ENCODE measurements around the gene SLC15A1.

The SLC15A1 gene

GRCh38 chr13:98775386-98775785, 22.9 kb upstream of the SLC15A1 start:
- no peak overlapping the region for H4K8ac ChIP-seq (ENCODE audit: low read depth, low read length)
- H3K36me3 ChIP-seq (replicated peaks in 1 of 2; ENCODE audit: control insufficient read depth in 2 of 2, insufficient read depth in 2 of 2, low read length in 2 of 2) = no peaks in the 10 kb centered on the region
- no peak overlapping the region for H2BK5ac ChIP-seq (ENCODE audit: low read length)
- H3K79me1 ChIP-seq (ENCODE audit: low read depth, low read length) = no peaks in the 10 kb centered on the region
- no peak overlapping the region for H3K9ac ChIP-seq (ENCODE audit: low read depth, low read length, poor library complexity)
- H2AFZ ChIP-seq (ENCODE audit: low read length) = no peak overlapping the region
- no peak overlapping the region for H3K23ac ChIP-seq (ENCODE audit: low read depth, low read length, poor library complexity)
- H3K14ac ChIP-seq (ENCODE audit: low read length) = peak overlapping the region; percentile 33
- H3K4me1 ChIP-seq (ENCODE audit: control insufficient read depth in 2 of 2, insufficient read depth in 1 of 2, low read depth in 1 of 2, low read length in 2 of 2) = no peaks in the 10 kb centered on the region
- H3K27ac ChIP-seq (replicated peaks; ENCODE audit: low read length) = no peak overlapping the region
- no peak overlapping the region for H3K4me3 ChIP-seq (ENCODE audit: low read length in 2 of 2)
- H3K4me2 ChIP-seq (ENCODE audit: insufficient read depth, low read length, poor library complexity, severe bottlenecking) = no peak overlapping the region
- H2AK5ac ChIP-seq (ENCODE audit: low read depth, low read length) = peak overlapping the region; percentile 68
- no CpG with 5 or more reads among the region's 15 CpGs for WGBS, 2 donors (ENCODE audit: extremely low coverage in 2 of 2, insufficient read length in 2 of 2, insufficient replicate concordance in 1 of 2)
- H2BK120ac ChIP-seq (ENCODE audit: low read depth, low read length) = no peak overlapping the region
- no peaks in the 10 kb centered on the region for H3K27me3 ChIP-seq (ENCODE audit: control insufficient read depth in 3 of 3, insufficient read depth in 3 of 3, low read depth in 1 of 3, low read length in 3 of 3)
- H4K91ac ChIP-seq (ENCODE audit: low read depth, low read length, poor library complexity) = no peak overlapping the region
- peak overlapping the region; percentile 65 for H3K18ac ChIP-seq (ENCODE audit: low read length)
- H2BK12ac ChIP-seq (ENCODE audit: low read length) = no peak overlapping the region
- H2BK15ac ChIP-seq (ENCODE audit: low read length) = no peak overlapping the region
- H3K9me3 ChIP-seq (replicated peaks in 1 of 2; ENCODE audit: control insufficient read depth in 2 of 2, insufficient read depth in 1 of 2, low read depth in 1 of 2, low read length in 2 of 2) = no peaks in the 10 kb centered on the region
- no peak overlapping the region for H3K4ac ChIP-seq (ENCODE audit: low read length)
- DNase-seq (ENCODE audit: low spot score) = no peak

GRCh38 chr13:98774776-98775175, 22.3 kb upstream of the SLC15A1 start:
- H3K79me1 ChIP-seq (ENCODE audit: low read depth, low read length) = no peaks in the 10 kb centered on the region
- no peaks in the 10 kb centered on the region for H3K36me3 ChIP-seq (replicated peaks in 1 of 2; ENCODE audit: control insufficient read depth in 2 of 2, insufficient read depth in 2 of 2, low read length in 2 of 2)
- no peak overlapping the region for H3K4me2 ChIP-seq (ENCODE audit: insufficient read depth, low read length, poor library complexity, severe bottlenecking)
- no peak overlapping the region for H3K4me3 ChIP-seq (ENCODE audit: low read length in 2 of 2)
- H3K18ac ChIP-seq (ENCODE audit: low read length) = no peak overlapping the region
- no peak overlapping the region for H2BK15ac ChIP-seq (ENCODE audit: low read length)
- no peak overlapping the region for H2AFZ ChIP-seq (ENCODE audit: low read length)
- H2BK120ac ChIP-seq (ENCODE audit: low read depth, low read length) = no peak overlapping the region
- H3K27ac ChIP-seq (replicated peaks; ENCODE audit: low read length) = no peak overlapping the region
- H2BK12ac ChIP-seq (ENCODE audit: low read length) = no peak overlapping the region
- no peaks in the 10 kb centered on the region for H3K9me3 ChIP-seq (replicated peaks in 1 of 2; ENCODE audit: control insufficient read depth in 2 of 2, insufficient read depth in 1 of 2, low read depth in 1 of 2, low read length in 2 of 2)
- H3K4me1 ChIP-seq (ENCODE audit: control insufficient read depth in 2 of 2, insufficient read depth in 1 of 2, low read depth in 1 of 2, low read length in 2 of 2) = no peaks in the 10 kb centered on the region
- no peak overlapping the region for H3K4ac ChIP-seq (ENCODE audit: low read length)
- no peak overlapping the region for H2AK5ac ChIP-seq (ENCODE audit: low read depth, low read length)
- no peak overlapping the region for H3K23ac ChIP-seq (ENCODE audit: low read depth, low read length, poor library complexity)
- WGBS, 2 donors (ENCODE audit: extremely low coverage in 2 of 2, insufficient read length in 2 of 2, insufficient replicate concordance in 1 of 2) = no CpG with 5 or more reads among the region's 9 CpGs
- no peak overlapping the region for H3K14ac ChIP-seq (ENCODE audit: low read length)
- no peak for DNase-seq (ENCODE audit: low spot score)
- no peak overlapping the region for H2BK5ac ChIP-seq (ENCODE audit: low read length)
- H4K91ac ChIP-seq (ENCODE audit: low read depth, low read length, poor library complexity) = no peak overlapping the region
- no peaks in the 10 kb centered on the region for H3K27me3 ChIP-seq (ENCODE audit: control insufficient read depth in 3 of 3, insufficient read depth in 3 of 3, low read depth in 1 of 3, low read length in 3 of 3)
- H4K8ac ChIP-seq (ENCODE audit: low read depth, low read length) = no peak overlapping the region
- H3K9ac ChIP-seq (ENCODE audit: low read depth, low read length, poor library complexity) = no peak overlapping the region

GRCh38 chr13:98773921-98774320, 21.4 kb upstream of the SLC15A1 start:
- no peak overlapping the region for H2AFZ ChIP-seq (ENCODE audit: low read length)
- no peak overlapping the region for H3K4me3 ChIP-seq (ENCODE audit: low read length in 2 of 2)
- H2BK120ac ChIP-seq (ENCODE audit: low read depth, low read length) = no peak overlapping the region
- H3K23ac ChIP-seq (ENCODE audit: low read depth, low read length, poor library complexity) = no peak overlapping the region
- no peak for DNase-seq (ENCODE audit: low spot score)
- no peak overlapping the region for H4K8ac ChIP-seq (ENCODE audit: low read depth, low read length)
- H2BK15ac ChIP-seq (ENCODE audit: low read length) = no peak overlapping the region
- no peaks in the 10 kb centered on the region for H3K9me3 ChIP-seq (replicated peaks in 1 of 2; ENCODE audit: control insufficient read depth in 2 of 2, insufficient read depth in 1 of 2, low read depth in 1 of 2, low read length in 2 of 2)
- no peak overlapping the region for H3K14ac ChIP-seq (ENCODE audit: low read length)
- H4K91ac ChIP-seq (ENCODE audit: low read depth, low read length, poor library complexity) = no peak overlapping the region
- H3K79me1 ChIP-seq (ENCODE audit: low read depth, low read length) = no peaks in the 10 kb centered on the region
- H3K9ac ChIP-seq (ENCODE audit: low read depth, low read length, poor library complexity) = no peak overlapping the region
- H3K18ac ChIP-seq (ENCODE audit: low read length) = peak overlapping the region; percentile 67
- no peak overlapping the region for H3K27ac ChIP-seq (replicated peaks; ENCODE audit: low read length)
- H3K4me1 ChIP-seq (ENCODE audit: control insufficient read depth in 2 of 2, insufficient read depth in 1 of 2, low read depth in 1 of 2, low read length in 2 of 2) = no peaks in the 10 kb centered on the region
- no peak overlapping the region for H2BK12ac ChIP-seq (ENCODE audit: low read length)
- no peaks in the 10 kb centered on the region for H3K27me3 ChIP-seq (ENCODE audit: control insufficient read depth in 3 of 3, insufficient read depth in 3 of 3, low read depth in 1 of 3, low read length in 3 of 3)
- H2BK5ac ChIP-seq (ENCODE audit: low read length) = no peak overlapping the region
- no peak overlapping the region for H3K4me2 ChIP-seq (ENCODE audit: insufficient read depth, low read length, poor library complexity, severe bottlenecking)
- H2AK5ac ChIP-seq (ENCODE audit: low read depth, low read length) = peak overlapping the region; percentile 70
- no peaks in the 10 kb centered on the region for H3K36me3 ChIP-seq (replicated peaks in 1 of 2; ENCODE audit: control insufficient read depth in 2 of 2, insufficient read depth in 2 of 2, low read length in 2 of 2)
- no CpG with 5 or more reads among the region's 20 CpGs for WGBS, 2 donors (ENCODE audit: extremely low coverage in 2 of 2, insufficient read length in 2 of 2, insufficient replicate concordance in 1 of 2)
- H3K4ac ChIP-seq (ENCODE audit: low read length) = no peak overlapping the region

- no CpG with 5 or more reads among the region's 12 CpGs for WGBS, 2 donors (ENCODE audit: extremely low coverage in 2 of 2, insufficient read length in 2 of 2, insufficient replicate concordance in 1 of 2)
- Histone ChIP-seq H2BK120ac (ENCODE audit: low read depth, low read length) (no peak overlapping the region), H3K9ac (ENCODE audit: low read depth, low read length, poor library complexity) (no peak overlapping the region), H3K4me3 (ENCODE audit: low read length in 2 of 2) (no peak overlapping the region), H3K27ac (replicated peaks; ENCODE audit: low read length) (no peak overlapping the region), H3K27me3 (ENCODE audit: control insufficient read depth in 3 of 3, insufficient read depth in 3 of 3, low read depth in 1 of 3, low read length in 3 of 3) (no peaks in the 10 kb centered on the region), H4K8ac (ENCODE audit: low read depth, low read length) (no peak overlapping the region), H3K14ac (ENCODE audit: low read length) (no peak overlapping the region), H3K4ac (ENCODE audit: low read length) (no peak overlapping the region), H3K4me1 (ENCODE audit: control insufficient read depth in 2 of 2, insufficient read depth in 1 of 2, low read depth in 1 of 2, low read length in 2 of 2) (no peaks in the 10 kb centered on the region), H3K18ac (ENCODE audit: low read length) (no peak overlapping the region), H3K23ac (ENCODE audit: low read depth, low read length, poor library complexity) (no peak overlapping the region), H3K9me3 (replicated peaks in 1 of 2; ENCODE audit: control insufficient read depth in 2 of 2, insufficient read depth in 1 of 2, low read depth in 1 of 2, low read length in 2 of 2) (no peaks in the 10 kb centered on the region), H3K4me2 (ENCODE audit: insufficient read depth, low read length, poor library complexity, severe bottlenecking) (no peak overlapping the region), H2AFZ (ENCODE audit: low read length) (no peak overlapping the region), H4K91ac (ENCODE audit: low read depth, low read length, poor library complexity) (no peak overlapping the region), H2AK5ac (ENCODE audit: low read depth, low read length) (no peak overlapping the region), H2BK12ac (ENCODE audit: low read length) (no peak overlapping the region), H2BK15ac (ENCODE audit: low read length) (no peak overlapping the region), H3K79me1 (ENCODE audit: low read depth, low read length) (no peaks in the 10 kb centered on the region), H2BK5ac (ENCODE audit: low read length) (no peak overlapping the region), H3K36me3 (replicated peaks in 1 of 2; ENCODE audit: control insufficient read depth in 2 of 2, insufficient read depth in 2 of 2, low read length in 2 of 2) (no peaks in the 10 kb centered on the region)
- DNase-seq (ENCODE audit: low spot score) = no peak
Observed at GRCh38 chr13:98772794-98773452, 20.5 kb upstream of the SLC15A1 start.
